HepG2 (cell line): ENCODE results near the gene BAZ1A. TPM values are rescaled to one million over a fixed set of nuclear protein-coding genes. Genes with fewer than 3 reads are reported as not detected.

Source experiments
- CENPBD1 ChIP-seq: sonication (generic); formaldehyde crosslinking; IDR thresholded peaks from 2 replicates; pipeline ENCODE4 v1.8.0; 2022; ENCODE audit warnings: missing genetic modification reagents, low read depth, mild to moderate bottlenecking, borderline replicate concordance
- KLF6 ChIP-seq: IDR thresholded peaks from 2 replicates; pipeline ENCODE4 v1.8.0; 2016; ENCODE audit warnings: missing biosample characterization, missing genetic modification reagents
- NPAS2 ChIP-seq: sonication (generic); formaldehyde crosslinking; IDR thresholded peaks from 2 replicates; pipeline ENCODE4 v1.8.0; 2022; ENCODE audit warnings: mild to moderate bottlenecking, missing genetic modification reagents, borderline replicate concordance
- SP1 ChIP-seq, 2 experiments: fragments of 450-650 bp in 1 of 2; sonication (generic) in 1 of 2; formaldehyde crosslinking in 1 of 2; IDR thresholded peaks; 2 replicates each; pipeline versions ENCODE4 v1.4.0 to v1.6.1; 2016 to 2020; ENCODE audit warnings: missing genetic modification reagents in 1 of 2
- TCF7L2 ChIP-seq: IDR thresholded peaks from 2 replicates; pipeline ENCODE4 v1.6.1; 2011; ENCODE audit warnings: mild to moderate bottlenecking, low read depth, low read length, moderate library complexity
- USF2 ChIP-seq, 2 experiments: sonication (generic) in 1 of 2; formaldehyde crosslinking in 1 of 2; IDR thresholded peaks; 2 replicates each; pipeline versions ENCODE4 v1.5.1 to v1.6.1; 2011 to 2020; ENCODE audit warnings: borderline replicate concordance in 1 of 2, low read depth in 1 of 2, low read length in 1 of 2, mild to moderate bottlenecking in 1 of 2, missing genetic modification reagents in 1 of 2, moderate library complexity in 1 of 2
- ZBTB34 ChIP-seq: sonication (generic); formaldehyde crosslinking; IDR thresholded peaks from 2 replicates; pipeline ENCODE4 v1.8.0; 2022; ENCODE audit warnings: mild to moderate bottlenecking, missing genetic modification reagents
- ZBTB44 ChIP-seq: sonication (generic); formaldehyde crosslinking; IDR thresholded peaks from 2 replicates; pipeline ENCODE4 v1.4.0; 2020; ENCODE audit warnings: missing genetic modification reagents
- ZFP82 ChIP-seq: sonication (generic); formaldehyde crosslinking; IDR thresholded peaks from 2 replicates; pipeline ENCODE4 v1.5.1; 2020; ENCODE audit warnings: mild to moderate bottlenecking, missing genetic modification reagents, borderline replicate concordance
- ZMAT5 ChIP-seq: sonication (generic); formaldehyde crosslinking; IDR thresholded peaks from 2 replicates; pipeline ENCODE4 v1.5.0; 2020; ENCODE audit warnings: mild to moderate bottlenecking, low read depth, missing genetic modification reagents, borderline replicate concordance
- ZNF232 ChIP-seq: sonication (generic); formaldehyde crosslinking; IDR thresholded peaks from 2 replicates; pipeline ENCODE4 v1.4.0; 2020; ENCODE audit warnings: missing genetic modification reagents, borderline replicate concordance
- ZNF33B ChIP-seq: sonication (generic); formaldehyde crosslinking; IDR thresholded peaks from 2 replicates; pipeline ENCODE4 v1.5.1; 2020; ENCODE audit warnings: mild to moderate bottlenecking, missing genetic modification reagents
- ZNF552 ChIP-seq: sonication (generic); formaldehyde crosslinking; IDR thresholded peaks from 2 replicates; pipeline ENCODE4 v1.9.0; 2022; ENCODE audit warnings: missing genetic modification reagents, mild to moderate bottlenecking, borderline replicate concordance
- ZNF646 ChIP-seq: sonication (generic); formaldehyde crosslinking; IDR thresholded peaks from 2 replicates; pipeline ENCODE4 v1.9.0; 2021; ENCODE audit warnings: mild to moderate bottlenecking, missing genetic modification reagents
- polyA plus RNA-seq, 8 experiments: library from polyadenylated mRNA; depleted of rRNA in 3 of 8; stranded (reverse) in 7 of 8; unstranded in 1 of 8; fragments of >200 nt; fragmentation: Illumina TruSeq in 4 of 8; extraction: Trizol in 4 of 8; gene quantifications; 2 replicates each; pipeline versions ENCODE4 v1.2.1 to v1.2.3, GENCODE V29; 2011 to 2016; ENCODE audit warnings: low read depth in 4 of 8, missing spikeins in 1 of 8, mixed read lengths in 1 of 8; ENCODE audit not compliant: insufficient read depth in 1 of 8
- total RNA-seq, 5 experiments: library from RNA; depleted of rRNA; stranded (reverse); fragments of >200 nt; fragmentation: Illumina TruSeq; extraction: Trizol; gene quantifications; 2 replicates each; pipeline ENCODE4 v1.2.3, GENCODE V29; 2016; ENCODE audit warnings: low read depth in 1 of 5

BAZ1A gene
- total and polyA plus RNA-seq, 2 of the 13 experiments (the other 11 are each of a cell fraction or from before 2014, with no cell fraction given): 20.9 to 56.8 TPM

GRCh38 chr14:34873589-34874385 lies 1.4 kb downstream of the BAZ1A start (continued):
- peak; percentile 98 for TF ChIP-seq ZNF33B (CRISPR knock-in tag)
- TF ChIP-seq KLF6 (CRISPR knock-in tag): peak; percentile 96
- TF ChIP-seq ZFP82 (CRISPR knock-in tag): peak; percentile 98
- peak; percentile 23; the same call in 1 of the 2 replicates for TF ChIP-seq ZNF232 (CRISPR knock-in tag)
- TF ChIP-seq ZBTB34 (CRISPR knock-in tag): peak; percentile 93; the same call in 1 of the 2 replicates
- TF ChIP-seq USF2 (IDR thresholded peaks at IDR 0.05; ENCODE audit: low read depth, low read length): no peak
- TF ChIP-seq USF2 (CRISPR knock-in tag; IDR thresholded peaks at IDR 0.05; ENCODE audit: borderline replicate concordance): no peak
- TF ChIP-seq ZMAT5 (CRISPR knock-in tag): no peak
- TF ChIP-seq ZBTB44 (CRISPR knock-in tag): peak; percentile 35; the same call in 1 of the 2 replicates
- peak; percentile 92 for TF ChIP-seq ZNF552 (CRISPR knock-in tag)
- no peak for TF ChIP-seq ZNF646 (CRISPR knock-in tag)
- TF ChIP-seq CENPBD1 (CRISPR knock-in tag): peak; percentile 76
- no peak for TF ChIP-seq SP1 (IDR thresholded peaks at IDR 0.05)
- no peak; the same call in none of the 2 replicates for TF ChIP-seq SP1 (CRISPR knock-in tag; IDR thresholded peaks at IDR 0.05)
- TF ChIP-seq TCF7L2: no peak
- no peak for TF ChIP-seq NPAS2 (CRISPR knock-in tag)
